Measurements from ENCODE around the gene BRINP2.

GRCh38 chr1:177315761-177316160 is 145.0 kb downstream of the BRINP2 start:
- TF ChIP-seq CTCF (IDR thresholded peaks at IDR 0.05) (no peak), MAFK (IDR thresholded peaks at IDR 0.05; ENCODE audit: partially characterized antibody) (no peak), RAD21 (conservative IDR thresholded peaks at IDR 0.05 in 1 of 2, IDR thresholded peaks at IDR 0.05 in 1 of 2) (no peak), CEBPB (IDR thresholded peaks at IDR 0.05) (no peak)

Data from A549 (cell line).